ENCODE results near the gene CENPP.

DNA sequence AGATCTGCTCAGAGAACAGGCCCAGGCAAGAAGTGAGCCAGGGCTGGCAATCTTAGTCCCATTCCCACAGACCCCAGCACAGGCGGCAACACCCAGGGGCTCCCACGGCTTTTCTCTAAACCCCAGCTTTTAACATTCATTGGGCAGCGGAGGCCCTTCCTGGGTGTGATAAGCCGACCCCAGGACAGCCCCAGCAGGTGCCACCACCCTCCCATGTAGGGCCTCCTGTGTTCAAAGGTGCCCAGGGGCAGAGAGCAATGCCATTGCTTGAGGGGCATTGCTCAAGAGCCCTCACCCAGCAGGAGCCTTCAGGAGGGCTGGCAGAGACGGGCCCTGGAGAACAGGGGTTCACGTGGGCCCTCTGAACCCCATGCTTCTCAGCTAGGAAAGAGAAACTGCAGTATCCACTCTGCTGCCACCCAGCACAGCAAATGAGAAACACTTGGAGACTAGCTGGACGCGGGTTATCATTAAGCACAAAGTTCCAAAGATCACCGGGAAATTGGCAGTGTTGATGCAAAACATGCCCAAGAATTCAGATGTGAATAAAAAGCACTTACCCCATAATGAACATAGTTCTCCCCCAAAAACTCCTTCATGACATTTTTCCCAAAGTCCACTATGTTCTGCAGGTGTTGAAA, 330.3 kb downstream of the CENPP start:
- no peak for TF ChIP-seq EZH2 (IDR thresholded peaks at IDR 0.05)
- no peak for TF ChIP-seq POLR2AphosphoS5 (IDR thresholded peaks at IDR 0.05; ENCODE audit: borderline replicate concordance, low read depth, low read length)

Data from SK-N-MC (cell line).